Measurements from ENCODE around the gene TMEM119.
"Not testable (repeated sequence)": the region's sequence is repeated elsewhere in the genome, so short reads cannot be mapped to it uniquely, and the experiment has no call there.

TMEM119 gene

GRCh38 chr12:108634341-108634751, 36.5 kb upstream of the TMEM119 start:
- DNase-seq (ENCODE audit: low spot score): peak; percentile 75

GRCh38 chr12:108633534-108634248, 35.8 kb upstream of the TMEM119 start, which contains the start of gene SELPLG:
Gene SELPLG (minus strand): TSS chr12:108633894. CDS start chr12:108624307, 9,587 bp downstream.
- peak; percentile 97 for DNase-seq (ENCODE audit: low spot score)

- DNase-seq (ENCODE audit: low spot score): no peak
Observed at GRCh38 chr12:108633081-108633533, 35.2 kb upstream of the TMEM119 start.

- DNase-seq (ENCODE audit: low spot score): not testable (repeated sequence)
Observed at GRCh38 chr12:108631261-108631660, 33.4 kb upstream of the TMEM119 start.

GRCh38 chr12:108630481-108631207, 32.8 kb upstream of the TMEM119 start:
- DNase-seq (ENCODE audit: low spot score): peak; percentile 60

- DNase-seq (ENCODE audit: low spot score): no peak
Observed at GRCh38 chr12:108629824-108630476, 32.1 kb upstream of the TMEM119 start.

- no peak for DNase-seq (ENCODE audit: low spot score)
Observed at GRCh38 chr12:108629151-108629550, 31.3 kb upstream of the TMEM119 start.

- DNase-seq (ENCODE audit: low spot score): no peak
Observed at GRCh38 chr12:108627134-108627920, 29.4 kb upstream of the TMEM119 start.

GRCh38 chr12:108625228-108625627, 27.3 kb upstream of the TMEM119 start:
- DNase-seq (ENCODE audit: low spot score): no peak

GRCh38 chr12:108623577-108623976, 25.7 kb upstream of the TMEM119 start:
- no peak for DNase-seq (ENCODE audit: low spot score)

- DNase-seq (ENCODE audit: low spot score): no peak
Observed at GRCh38 chr12:108622921-108623514, 25.1 kb upstream of the TMEM119 start.

- DNase-seq (ENCODE audit: low spot score): peak; percentile 52
Observed at GRCh38 chr12:108622421-108622820, 24.5 kb upstream of the TMEM119 start.

- DNase-seq (ENCODE audit: low spot score): no peak
Observed at GRCh38 chr12:108621161-108621560, 23.3 kb upstream of the TMEM119 start.

GRCh38 chr12:108620236-108620879, 22.5 kb upstream of the TMEM119 start:
- DNase-seq (ENCODE audit: low spot score): no peak

GRCh38 chr12:108619369-108620160, 21.7 kb upstream of the TMEM119 start:
- DNase-seq (ENCODE audit: low spot score): no peak

- DNase-seq (ENCODE audit: low spot score): not testable (repeated sequence)
Observed at GRCh38 chr12:108618953-108619274, 21.0 kb upstream of the TMEM119 start.

- DNase-seq (ENCODE audit: low spot score): peak; percentile 82
Observed at GRCh38 chr12:108618079-108618952, 20.4 kb upstream of the TMEM119 start.

- DNase-seq (ENCODE audit: low spot score): peak; percentile 48
Observed at GRCh38 chr12:108616941-108617858, 19.3 kb upstream of the TMEM119 start.
